Measurements from ENCODE around the gene LRRC49. TPM values are rescaled to one million over a fixed set of nuclear protein-coding genes. Genes with fewer than 3 reads are reported as not detected.
"Not testable (repeated sequence)": the region's sequence is repeated elsewhere in the genome, so short reads cannot be mapped to it uniquely, and the experiment has no call there.

Gene LRRC49
- total RNA-seq, 2 experiments from 2014 or later, result not detected

DNA sequence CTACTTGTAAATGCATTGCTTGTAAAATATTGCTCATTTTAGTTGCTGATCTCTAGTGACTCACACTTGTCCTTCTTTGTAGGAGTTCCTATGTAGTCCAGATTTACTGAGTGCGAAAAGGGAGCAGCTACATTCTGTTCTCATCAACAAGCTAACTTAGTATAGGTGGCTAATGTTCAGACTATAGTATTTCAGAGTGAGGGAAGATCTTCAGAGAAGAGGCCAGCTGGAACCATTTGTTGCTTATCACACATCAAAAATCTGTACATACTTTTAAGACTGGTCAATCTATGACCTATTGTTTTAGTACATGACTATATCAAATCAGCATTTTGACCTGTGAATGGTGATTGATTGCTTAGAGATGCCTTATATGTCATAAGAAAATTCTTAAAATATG, 151.4 kb downstream of the LRRC49 start:
- no peaks in the 10 kb centered on the region for H3K9me3 Mint-ChIP-seq
- H3K4me3 Mint-ChIP-seq, result no peak overlapping the region
- H3K27me3 Mint-ChIP-seq, result peaks cover 12% of the 10 kb centered on the region
- ChIA-PET CTCF (no interaction called here), POLR2A (no interaction called here)
- no peaks in the 10 kb centered on the region for H3K4me1 Mint-ChIP-seq
- no peak for DNase-seq
- no peaks in the 10 kb centered on the region for H3K36me3 Mint-ChIP-seq (ENCODE audit: low read depth)
- no peak overlapping the region for H3K27ac Mint-ChIP-seq

DNA sequence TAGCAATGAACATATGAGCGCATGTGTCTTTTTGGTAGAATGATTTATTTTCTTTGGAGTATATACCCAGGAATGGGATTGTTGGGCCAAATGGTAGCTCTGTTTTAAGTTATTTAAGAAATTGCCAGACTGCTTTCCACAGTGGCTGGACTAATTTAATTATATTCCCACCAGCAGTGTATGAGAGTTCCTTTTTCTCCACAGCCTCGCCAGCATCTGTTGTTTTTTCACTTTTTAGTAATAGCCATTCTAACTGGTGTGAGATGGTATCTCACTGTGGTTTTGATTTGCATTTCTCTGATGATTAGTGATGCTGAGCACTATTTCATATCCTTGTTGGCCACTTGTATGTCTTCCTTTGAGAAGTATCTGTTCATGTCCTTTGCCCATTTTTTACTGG, 153.5 kb downstream of the LRRC49 start:
- H3K36me3 Mint-ChIP-seq (ENCODE audit: low read depth); H3K27ac Mint-ChIP-seq; POLR2A ChIA-PET; CTCF ChIA-PET; H3K4me3 Mint-ChIP-seq; H3K4me1 Mint-ChIP-seq; DNase-seq; H3K9me3 Mint-ChIP-seq: not testable (repeated sequence)
- peaks cover 12% of the 10 kb centered on the region for H3K27me3 Mint-ChIP-seq

DNA sequence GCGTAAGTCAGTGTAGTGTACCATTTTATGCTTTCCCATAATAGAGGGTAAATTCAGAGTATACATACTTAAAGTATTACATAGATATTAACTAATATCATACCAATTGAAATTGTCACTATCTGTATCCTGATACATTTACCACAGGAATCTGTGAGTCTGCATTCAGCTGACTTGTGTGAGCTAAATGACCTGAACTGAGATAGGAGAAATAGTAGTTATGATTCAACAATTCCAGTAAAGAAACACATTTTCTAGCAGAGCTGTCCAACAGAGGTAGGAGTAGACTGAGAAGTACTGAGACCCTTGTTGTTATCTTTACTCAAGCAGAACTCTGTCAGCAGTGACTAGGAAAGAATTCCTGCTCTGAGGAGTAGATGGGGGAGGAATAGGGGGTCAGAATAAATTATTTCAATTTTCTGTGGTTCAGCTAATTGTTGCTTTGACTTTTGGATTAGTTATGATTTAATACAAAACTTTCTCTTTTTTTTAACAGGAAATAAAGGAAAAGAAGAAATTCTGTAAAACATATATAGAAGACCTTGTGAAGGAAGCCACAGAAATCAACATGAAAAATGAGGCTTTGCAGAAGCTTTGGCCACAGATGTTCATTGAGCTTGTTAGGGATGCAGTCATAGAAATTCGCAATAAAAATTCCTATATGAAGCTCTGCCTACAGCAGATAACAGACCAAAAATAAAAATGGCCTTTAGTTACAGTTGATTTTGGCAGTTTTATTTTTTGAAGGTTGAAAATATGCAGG, 156.5 kb downstream of the LRRC49 start:
- DNase-seq, result no peak
- Mint-ChIP-seq H3K4me3 (no peak overlapping the region), H3K9me3 (no peaks in the 10 kb centered on the region), H3K4me1 (no peaks in the 10 kb centered on the region), H3K27ac (no peak overlapping the region), H3K27me3 (peaks cover 2% of the 10 kb centered on the region), H3K36me3 (ENCODE audit: low read depth) (no peaks in the 10 kb centered on the region)
- POLR2A ChIA-PET, result no interaction called here
- CTCF ChIA-PET, result no interaction called here

DNA sequence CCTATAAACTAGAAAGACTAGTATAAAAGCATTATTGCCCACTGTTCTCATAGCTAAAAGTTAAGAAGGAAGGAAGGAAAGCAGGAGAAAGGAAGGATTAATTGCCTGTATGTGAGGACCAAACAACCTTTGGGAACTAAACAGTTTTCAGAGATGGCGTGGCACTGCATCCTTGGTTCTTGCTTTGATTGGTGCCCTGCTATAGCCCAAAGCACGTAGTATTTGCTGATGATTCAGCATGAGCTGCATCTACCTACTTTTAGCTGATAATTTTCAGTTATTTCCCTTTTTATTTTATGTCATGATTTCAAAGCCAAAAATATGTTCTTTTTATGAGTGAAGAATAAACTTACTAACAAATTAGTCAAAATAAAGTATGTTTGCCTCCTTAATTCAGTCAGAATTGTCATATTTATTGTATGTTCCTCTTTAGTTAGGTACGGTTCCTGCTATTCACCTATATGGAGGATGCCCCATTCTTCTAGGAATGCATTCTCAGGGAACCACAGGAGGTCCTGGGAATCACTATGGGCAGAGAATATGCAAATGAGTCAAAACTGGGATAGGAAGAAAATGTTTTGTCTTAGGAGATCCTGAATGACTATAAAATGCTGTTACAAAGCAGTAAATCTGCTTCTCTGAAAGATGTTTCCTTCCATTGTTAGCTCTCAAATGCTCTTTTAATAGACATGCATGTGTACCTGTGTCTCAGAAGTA, 157.2 kb downstream of the LRRC49 start:
- DNase-seq, result no peak
- Mint-ChIP-seq H3K4me3 (no peak overlapping the region), H3K9me3 (no peaks in the 10 kb centered on the region), H3K36me3 (ENCODE audit: low read depth) (no peaks in the 10 kb centered on the region), H3K4me1 (no peaks in the 10 kb centered on the region), H3K27ac (no peak overlapping the region), H3K27me3 (peaks cover 2% of the 10 kb centered on the region)
- POLR2A ChIA-PET, result no interaction called here
- CTCF ChIA-PET, result no interaction called here

DNA sequence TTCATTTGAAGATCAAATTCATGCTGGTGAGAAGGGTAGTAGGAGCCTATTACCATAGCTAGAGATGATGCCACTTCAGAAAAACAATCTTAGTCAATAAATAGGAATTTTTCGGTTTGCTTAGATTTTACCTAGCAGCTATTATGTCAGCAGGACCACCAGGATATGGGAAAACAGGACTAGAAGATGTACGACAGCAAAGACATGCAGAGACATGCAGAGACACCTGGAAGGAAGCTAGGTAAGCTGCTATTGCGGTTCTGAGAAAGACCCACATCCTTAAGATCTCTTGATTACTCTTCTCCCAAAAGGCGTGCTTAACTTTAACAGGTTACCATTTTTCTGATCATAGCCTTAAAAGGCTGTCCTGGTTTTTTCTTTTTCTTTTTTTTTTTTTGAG, 157.8 kb downstream of the LRRC49 start:
- DNase-seq, result no peak
- no peaks in the 10 kb centered on the region for H3K9me3 Mint-ChIP-seq
- H3K36me3 Mint-ChIP-seq (ENCODE audit: low read depth), result no peaks in the 10 kb centered on the region
- ChIA-PET CTCF (interaction anchor here (0.7 kb wide), 1 partner anchor 1991 kb away, joined by 3 read pairs; no protein-coding TSS in a partner anchor), POLR2A (no interaction called here)
- H3K27ac Mint-ChIP-seq, result no peak overlapping the region
- H3K4me3 Mint-ChIP-seq, result no peak overlapping the region
- H3K27me3 Mint-ChIP-seq, result peaks cover 2% of the 10 kb centered on the region
- no peaks in the 10 kb centered on the region for H3K4me1 Mint-ChIP-seq

DNA sequence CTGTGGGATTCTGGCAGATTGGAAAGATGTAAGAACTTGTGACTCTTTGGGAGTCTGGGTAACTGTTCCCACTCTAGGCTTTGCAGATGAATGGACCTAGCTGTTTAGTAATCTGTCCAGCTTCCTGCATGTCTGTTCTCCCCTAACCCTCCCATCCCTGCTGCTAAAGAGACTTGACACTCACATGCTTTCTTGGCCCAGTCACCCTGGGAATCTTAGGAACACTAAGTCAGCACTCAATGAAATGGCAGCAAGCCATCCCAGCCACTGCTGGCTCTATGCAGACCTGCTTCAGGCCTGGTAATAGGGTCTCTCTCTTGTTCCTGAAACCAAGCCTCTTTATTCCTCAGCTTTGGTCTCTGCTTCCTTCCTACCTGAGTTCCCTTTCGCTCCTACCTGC, 158.9 kb downstream of the LRRC49 start:
- Mint-ChIP-seq H3K27ac (no peak overlapping the region), H3K27me3 (peaks cover 4% of the 10 kb centered on the region), H3K9me3 (no peaks in the 10 kb centered on the region), H3K36me3 (ENCODE audit: low read depth) (no peaks in the 10 kb centered on the region), H3K4me1 (no peaks in the 10 kb centered on the region), H3K4me3 (no peak overlapping the region)
- POLR2A ChIA-PET, result interaction anchor here (0.7 kb wide), 1 partner anchor 400 kb away, joined by 3 read pairs; no protein-coding TSS in a partner anchor
- CTCF ChIA-PET, result no interaction called here
- no peak for DNase-seq

DNA sequence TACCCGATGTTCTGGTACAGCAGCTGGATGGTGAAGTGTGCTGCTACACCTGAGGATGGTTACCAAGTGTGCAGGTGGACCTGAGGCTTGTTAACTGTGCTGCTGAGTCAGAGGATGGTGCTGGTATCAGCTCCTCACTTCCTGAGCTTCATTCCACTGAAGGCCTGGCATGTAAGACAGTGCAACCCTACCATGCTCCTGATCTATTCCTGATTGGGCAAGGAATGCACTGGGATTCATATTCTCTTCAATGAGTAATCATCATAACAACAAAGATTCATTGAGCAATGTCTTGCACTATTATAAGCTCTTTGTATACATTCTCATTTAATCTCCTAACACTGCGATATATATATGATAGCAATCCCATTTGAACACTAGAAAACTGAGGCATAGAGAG, 159.7 kb downstream of the LRRC49 start:
- no peaks in the 10 kb centered on the region for H3K36me3 Mint-ChIP-seq (ENCODE audit: low read depth)
- peaks cover 6% of the 10 kb centered on the region for H3K27me3 Mint-ChIP-seq
- POLR2A ChIA-PET, result no interaction called here
- no peaks in the 10 kb centered on the region for H3K9me3 Mint-ChIP-seq
- CTCF ChIA-PET, result no interaction called here
- H3K27ac Mint-ChIP-seq, result no peak overlapping the region
- H3K4me3 Mint-ChIP-seq, result no peak overlapping the region
- H3K4me1 Mint-ChIP-seq, result no peaks in the 10 kb centered on the region
- no peak for DNase-seq

DNA sequence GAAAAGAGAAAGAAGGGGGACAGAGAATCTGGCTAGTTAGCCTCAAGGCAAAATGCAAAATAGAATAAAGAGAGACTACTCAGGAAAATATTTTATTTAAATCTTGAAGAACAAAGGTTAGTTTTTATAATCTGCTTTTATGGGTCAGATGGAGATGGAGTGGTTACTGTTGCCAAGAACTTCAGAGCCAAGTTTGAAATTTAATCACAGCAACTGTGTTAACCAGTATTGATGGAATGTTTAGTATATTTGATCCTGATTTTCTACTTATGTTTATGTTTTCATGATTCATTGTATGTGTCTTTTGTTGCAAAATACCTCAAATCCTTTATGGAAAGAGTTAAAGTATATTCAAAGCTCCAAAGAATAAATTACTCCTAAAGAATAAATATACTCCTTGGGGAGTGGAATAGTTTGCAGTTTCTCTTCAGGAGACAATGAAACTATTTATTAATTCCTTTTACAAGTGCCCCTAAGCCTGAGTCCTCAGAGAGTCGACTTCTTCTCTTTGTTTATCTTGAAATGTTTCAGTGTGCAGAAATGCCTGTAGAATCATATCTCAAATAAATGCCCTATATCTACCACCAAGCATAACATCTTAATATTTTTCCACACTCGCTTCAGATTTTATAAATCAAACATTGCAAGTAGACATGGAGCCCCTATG, 161.8 kb downstream of the LRRC49 start:
- no peaks in the 10 kb centered on the region for H3K36me3 Mint-ChIP-seq (ENCODE audit: low read depth)
- no peak overlapping the region for H3K27ac Mint-ChIP-seq
- H3K9me3 Mint-ChIP-seq, result no peaks in the 10 kb centered on the region
- POLR2A ChIA-PET, result no interaction called here
- CTCF ChIA-PET, result no interaction called here
- H3K27me3 Mint-ChIP-seq, result peaks cover 9% of the 10 kb centered on the region
- no peak overlapping the region for H3K4me3 Mint-ChIP-seq
- H3K4me1 Mint-ChIP-seq, result no peaks in the 10 kb centered on the region
- no peak for DNase-seq

DNA sequence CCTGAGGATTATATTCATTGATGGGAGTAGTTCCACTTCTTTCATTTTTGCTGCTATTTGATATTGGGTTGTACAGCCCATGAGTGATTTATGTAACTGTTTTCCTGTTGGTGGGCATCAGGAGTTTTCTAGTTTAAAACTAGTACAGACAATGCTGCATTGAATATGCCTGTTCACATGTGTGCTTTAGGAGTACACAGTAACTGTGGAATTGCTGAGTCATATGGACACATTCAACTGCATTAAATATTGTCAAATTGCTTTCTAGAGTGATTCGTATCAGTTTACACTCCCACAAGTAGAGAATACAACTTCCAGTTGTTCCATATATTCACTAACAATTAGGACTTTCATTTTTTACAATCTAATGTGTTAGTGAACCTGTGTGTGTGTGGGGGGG, 162.8 kb downstream of the LRRC49 start:
- Mint-ChIP-seq H3K36me3 (ENCODE audit: low read depth) (no peaks in the 10 kb centered on the region), H3K27me3 (peaks cover 15% of the 10 kb centered on the region), H3K27ac (no peak overlapping the region), H3K4me3 (no peak overlapping the region), H3K9me3 (no peaks in the 10 kb centered on the region), H3K4me1 (no peaks in the 10 kb centered on the region)
- ChIA-PET POLR2A (no interaction called here), CTCF (no interaction called here)
- no peak for DNase-seq

DNA sequence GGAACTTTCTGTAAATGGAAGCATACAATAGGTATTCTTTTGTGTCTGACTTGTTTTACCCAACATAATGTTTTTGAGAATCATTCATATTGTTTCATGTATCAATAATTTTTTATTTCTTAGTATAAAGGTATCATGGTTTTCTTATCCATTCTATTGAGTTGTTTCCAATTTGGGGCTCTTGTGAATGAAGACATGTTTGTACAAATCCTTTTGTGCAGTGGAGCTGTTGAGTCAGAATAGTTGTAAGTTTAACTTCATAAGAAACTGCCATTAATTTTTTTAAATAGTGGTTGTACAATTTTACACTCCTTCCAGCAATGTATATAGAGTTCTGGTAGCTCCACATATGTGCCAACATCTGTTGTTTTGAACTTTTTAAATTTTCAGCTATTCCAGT, 163.5 kb downstream of the LRRC49 start:
- Mint-ChIP-seq H3K4me3 (no peak overlapping the region), H3K27me3 (peaks cover 17% of the 10 kb centered on the region), H3K9me3 (no peaks in the 10 kb centered on the region), H3K36me3 (ENCODE audit: low read depth) (no peaks in the 10 kb centered on the region), H3K4me1 (no peaks in the 10 kb centered on the region), H3K27ac (no peak overlapping the region)
- ChIA-PET POLR2A (no interaction called here), CTCF (no interaction called here)
- DNase-seq, result no peak

DNA sequence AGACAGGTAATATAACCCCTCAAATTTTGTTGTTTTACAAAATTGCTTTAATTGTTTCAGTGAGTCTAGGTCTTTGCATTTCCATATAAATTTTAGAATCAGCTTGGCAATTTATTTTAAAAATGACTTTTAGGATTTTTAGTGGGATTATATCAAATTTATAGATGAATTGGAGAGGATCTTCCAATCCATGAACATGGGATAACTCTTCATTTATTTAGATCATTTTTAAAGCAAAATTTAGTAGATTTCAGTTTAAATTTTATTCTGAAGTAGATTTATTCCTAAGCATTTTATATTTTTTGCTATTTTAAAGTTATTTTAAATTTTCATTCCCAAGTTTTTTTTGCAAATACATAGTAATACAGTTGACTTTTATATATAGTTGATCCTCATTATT, 164.5 kb downstream of the LRRC49 start:
- no peak for DNase-seq
- CTCF ChIA-PET, result no interaction called here
- no peak overlapping the region for H3K27ac Mint-ChIP-seq
- no peaks in the 10 kb centered on the region for H3K9me3 Mint-ChIP-seq
- H3K4me3 Mint-ChIP-seq, result no peak overlapping the region
- H3K36me3 Mint-ChIP-seq (ENCODE audit: low read depth), result no peaks in the 10 kb centered on the region
- POLR2A ChIA-PET, result no interaction called here
- H3K4me1 Mint-ChIP-seq, result no peaks in the 10 kb centered on the region
- peaks cover 19% of the 10 kb centered on the region for H3K27me3 Mint-ChIP-seq

DNA sequence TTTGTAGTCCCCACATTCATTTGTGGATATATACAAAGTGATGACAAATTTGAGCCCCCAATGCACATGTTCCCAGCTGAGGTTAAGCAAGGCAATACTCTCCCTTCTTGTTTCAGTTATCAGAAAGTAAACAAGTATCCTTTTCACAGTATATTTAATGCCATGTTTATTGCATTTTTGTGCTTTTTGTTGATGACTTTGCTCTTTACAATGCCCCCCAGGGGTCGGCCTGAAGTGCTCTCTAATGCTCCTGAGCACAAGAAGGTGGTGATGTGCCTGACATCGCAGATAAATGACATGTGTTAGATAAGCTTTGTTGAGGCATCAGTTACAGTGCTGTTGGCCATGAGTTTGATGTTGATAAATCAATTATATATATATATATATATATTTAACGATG, 165.0 kb downstream of the LRRC49 start:
- H3K27ac Mint-ChIP-seq, result no peak overlapping the region
- ChIA-PET POLR2A (no interaction called here), CTCF (no interaction called here)
- no peaks in the 10 kb centered on the region for H3K36me3 Mint-ChIP-seq (ENCODE audit: low read depth)
- no peak for DNase-seq
- no peaks in the 10 kb centered on the region for H3K9me3 Mint-ChIP-seq
- peaks cover 19% of the 10 kb centered on the region for H3K27me3 Mint-ChIP-seq
- no peaks in the 10 kb centered on the region for H3K4me1 Mint-ChIP-seq
- H3K4me3 Mint-ChIP-seq, result no peak overlapping the region

DNA sequence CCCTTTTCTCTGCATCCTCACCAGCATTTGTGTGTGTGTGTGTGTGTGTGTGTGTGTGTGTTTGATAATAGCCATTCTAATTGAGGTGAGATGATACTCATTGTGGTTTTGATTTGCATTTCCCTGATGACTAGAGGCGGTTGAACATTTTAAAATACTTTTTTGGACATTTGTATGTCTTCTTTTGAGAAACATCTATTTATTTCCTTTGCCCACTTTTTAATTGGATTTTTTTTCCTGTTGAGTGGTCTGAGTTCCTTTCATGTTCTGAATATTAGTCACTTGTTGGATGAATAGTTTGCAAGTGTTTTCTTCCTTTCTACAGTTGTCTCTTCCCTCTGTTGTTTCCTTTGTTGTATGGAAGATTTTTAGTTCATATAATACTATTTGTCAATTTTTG, 168.4 kb downstream of the LRRC49 start:
- Mint-ChIP-seq H3K27ac (no peak overlapping the region), H3K9me3 (no peaks in the 10 kb centered on the region), H3K4me3 (no peak overlapping the region), H3K27me3 (peaks cover 17% of the 10 kb centered on the region), H3K36me3 (ENCODE audit: low read depth) (no peaks in the 10 kb centered on the region), H3K4me1 (no peaks in the 10 kb centered on the region)
- no peak for DNase-seq
- POLR2A ChIA-PET, result no interaction called here
- CTCF ChIA-PET, result no interaction called here

All from activated CD4-positive, alpha-beta T cell treated with anti-CD3 and anti-CD28 coated beads, Interleukin-2, amount 10 ng/mL, durations not matched to agents 7 days and 5 days (primary cell).